Stimulated activated CD4-positive, alpha-beta T cell treated with anti-CD3 and anti-CD28 coated beads, Interleukin-12 subunit alpha, Interleukin-12 subunit beta, amount 100 ng/mL, for 48 hours (primary cell): Measurements from ENCODE around the gene MIF4GD.
A peak's percentile ranks its signal among the peaks of the same experiment; 100 is the strongest.
"Not testable (repeated sequence)": the region's sequence is repeated elsewhere in the genome, so short reads cannot be mapped to it uniquely, and the experiment has no call there.

Experiments
- DNase-seq, 3 donors: peaks; one replicate each; pipeline ENCODE4 v3.0.0-alpha.2; 2020; ENCODE audit warnings: low read depth in 2 of 3, low spot score in 1 of 3

Gene MIF4GD

DNA sequence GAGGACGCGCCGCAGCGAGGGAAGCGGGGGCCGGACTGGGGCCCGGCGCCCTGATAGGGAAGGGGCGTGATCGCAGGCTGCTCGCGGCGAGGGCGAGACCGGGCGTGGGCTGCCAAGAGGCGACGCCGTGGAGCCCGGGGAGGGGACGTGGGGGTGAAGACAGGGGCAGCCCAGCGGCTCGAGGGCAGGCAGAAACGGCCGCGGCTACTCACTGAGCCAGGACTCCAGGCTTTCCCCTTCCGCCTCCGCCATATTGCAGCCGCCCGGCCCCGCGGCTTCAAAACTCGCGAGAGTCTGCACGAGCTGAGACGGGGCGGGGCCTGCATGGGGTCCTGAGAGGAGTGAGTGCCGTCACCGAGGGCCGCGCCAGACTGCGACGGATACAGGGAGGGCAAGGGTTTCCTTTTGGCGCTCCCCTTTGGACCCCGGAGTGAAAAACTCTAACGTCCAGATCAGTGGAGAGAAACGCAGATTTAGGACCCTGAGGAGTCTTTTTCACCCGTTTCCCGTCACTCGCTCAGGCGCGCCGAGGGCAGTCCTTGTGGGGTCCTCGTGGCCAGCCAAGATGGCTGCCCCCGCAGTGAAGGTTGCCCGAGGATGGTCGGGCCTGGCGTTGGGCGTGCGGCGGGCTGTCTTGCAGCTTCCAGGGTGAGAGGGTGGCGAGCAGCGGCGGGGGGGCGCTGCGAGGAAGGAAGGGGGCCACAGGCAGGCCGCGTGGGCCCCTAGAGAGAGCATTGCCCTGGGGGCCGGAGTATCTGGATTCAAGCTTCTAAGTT lies 9.5 kb downstream of the MIF4GD start, which contains the start of the genes GGA3 and MRPS7:
Gene GGA3, minus strand, starts transcription at position 271 of the 776 bp plus-strand sequence. Its CDS starts 19 bp downstream, at position 252.
Gene MRPS7, plus strand, starts transcription at position 544 of the 776 bp plus-strand sequence. Its CDS starts 22 bp downstream, at position 566.
- peak; percentile 90 to 94 (median 94) for DNase-seq

DNA sequence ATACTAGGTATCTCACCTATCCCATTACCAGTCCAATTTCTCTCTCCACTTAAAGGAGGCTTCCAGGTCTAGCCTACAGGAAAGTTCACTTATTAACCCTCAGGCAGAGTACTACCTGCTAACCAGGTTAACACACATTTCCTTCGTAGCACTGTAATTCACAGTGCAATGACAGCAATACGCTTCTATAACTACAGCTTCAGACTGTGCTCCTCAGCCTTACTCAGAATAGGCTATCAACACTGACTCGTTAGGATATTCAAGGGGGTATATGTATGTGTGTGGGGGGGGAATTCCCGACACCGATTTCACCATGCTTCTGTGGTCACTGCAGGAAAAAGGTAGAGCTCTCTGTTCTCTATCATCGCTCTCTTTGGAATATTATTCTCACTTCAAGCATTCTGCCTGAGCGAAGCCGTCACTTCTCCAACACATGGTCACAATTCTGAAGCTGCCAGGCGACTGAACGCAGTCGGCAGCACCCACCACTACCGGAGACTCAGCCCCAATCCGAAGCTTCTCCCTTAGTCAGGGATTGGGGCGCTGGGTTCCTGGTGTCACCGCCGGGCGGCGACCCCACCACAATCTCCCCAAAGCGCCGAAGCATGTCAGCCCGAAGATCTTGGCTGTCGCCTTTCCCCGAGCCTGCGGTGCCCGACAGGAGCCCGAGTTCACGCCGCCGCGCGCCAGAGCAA lies 10.2 kb downstream of the MIF4GD start:
- DNase-seq, result peak in 1 of 3 donors; percentile 28

- DNase-seq, result not testable (repeated sequence)
These were observed 13.8 kb downstream of the MIF4GD start for GRCh38 chr17:75257228-75257627.

GRCh38 chr17:75255954-75256698 lies 14.9 kb downstream of the MIF4GD start:
- DNase-seq, result not testable (repeated sequence)

DNA sequence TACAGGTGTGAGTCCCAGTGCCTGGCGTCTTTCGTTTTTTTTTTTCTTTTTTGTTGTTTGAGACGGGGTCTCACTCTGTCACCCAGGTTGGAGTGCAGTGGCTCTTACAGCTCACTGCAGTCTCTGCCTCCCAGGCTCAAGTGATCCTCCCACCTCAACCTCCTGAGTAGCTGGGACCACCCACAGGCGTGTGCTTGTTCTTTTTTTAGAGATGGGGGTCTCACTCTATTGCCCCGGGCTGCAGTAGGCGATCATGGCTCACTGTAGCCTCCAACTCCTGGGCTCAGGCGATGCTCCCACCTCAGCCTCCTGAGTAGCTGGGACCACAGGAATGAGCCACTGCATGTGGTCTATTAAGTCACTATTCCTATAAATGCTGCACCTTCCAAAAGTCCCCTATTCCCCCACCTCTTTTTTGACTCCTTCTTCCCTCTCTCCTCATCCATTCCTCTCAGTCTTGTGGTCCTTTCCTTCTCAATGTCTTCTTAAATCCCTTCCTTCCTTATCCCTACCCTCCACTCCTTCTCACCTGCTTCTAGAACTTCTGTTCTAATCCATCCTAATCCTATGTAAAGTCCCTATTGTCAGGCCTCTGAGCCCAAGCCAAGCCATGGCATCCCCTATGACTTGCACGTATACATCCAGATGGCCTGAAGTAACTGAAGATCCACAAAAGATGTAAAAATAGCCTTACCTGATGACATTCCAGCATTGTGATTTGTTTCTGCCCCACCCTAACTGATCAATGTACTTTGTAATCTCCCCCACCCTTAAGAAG lies 18.8 kb downstream of the MIF4GD start:
- DNase-seq, result no peak

DNA sequence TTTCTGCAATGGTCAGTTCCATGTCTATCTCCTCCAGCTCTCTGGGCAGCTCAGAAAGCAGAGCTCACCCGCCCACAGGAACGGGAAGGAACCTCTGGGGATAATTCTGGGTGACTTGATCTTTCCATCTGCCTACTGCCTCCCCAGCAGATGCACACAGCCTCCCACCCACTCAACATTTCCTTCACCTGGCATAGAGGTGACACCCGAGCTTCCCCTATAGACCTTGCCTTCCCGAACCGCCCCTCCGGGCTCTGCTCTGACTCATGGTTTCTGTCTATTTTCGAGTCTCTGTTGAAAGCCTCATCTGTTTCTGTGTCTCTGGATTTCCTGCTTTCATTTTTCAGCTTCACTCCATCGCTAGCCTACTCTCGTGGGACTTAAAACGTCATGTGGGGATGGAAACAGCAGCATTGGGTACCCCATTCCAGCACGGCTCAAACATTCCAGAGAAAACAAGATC lies 21.0 kb downstream of the MIF4GD start:
- DNase-seq, result peak; percentile 81 to 82 (median 81)

DNA sequence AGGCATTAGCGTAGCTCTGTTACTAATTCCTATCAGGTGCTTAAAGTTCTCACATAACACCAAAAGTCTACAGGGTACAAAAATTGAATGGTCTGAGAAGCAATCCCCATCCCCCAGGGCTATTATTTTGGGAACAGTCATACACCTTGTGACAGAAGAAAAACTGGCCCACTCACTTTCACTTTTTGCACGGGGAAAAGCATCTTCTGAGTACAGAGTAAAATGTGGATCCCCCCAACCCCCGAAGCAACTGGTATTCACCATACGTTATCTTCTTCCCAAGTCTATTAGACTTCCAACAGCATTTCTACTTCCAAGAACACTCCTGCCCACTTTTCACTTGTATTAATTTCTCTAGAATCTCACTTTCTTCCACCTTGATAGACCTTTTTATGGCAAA lies 21.5 kb downstream of the MIF4GD start:
- DNase-seq, result no peak

GRCh38 chr17:75246404-75246803 lies 24.6 kb downstream of the MIF4GD start:
- no peak for DNase-seq

DNA sequence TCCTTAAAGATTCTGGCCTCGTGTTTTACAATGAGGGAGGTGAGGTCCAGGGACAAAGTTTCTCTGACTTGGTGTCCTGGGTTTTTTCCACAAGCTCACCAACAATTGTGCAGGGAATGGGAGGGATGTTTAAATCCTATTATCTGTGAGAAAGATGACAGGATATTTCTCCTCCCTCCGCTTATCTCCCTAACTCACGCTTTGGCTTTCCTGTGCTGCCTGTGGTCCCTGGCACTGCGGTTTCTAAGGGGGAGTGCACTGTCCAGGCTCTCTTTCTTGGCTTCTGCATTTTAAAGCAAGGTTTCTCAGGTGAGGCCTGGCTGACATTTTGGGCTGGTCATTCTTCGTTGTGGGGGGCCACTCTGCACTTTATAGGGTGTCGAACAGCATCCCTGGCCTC lies 26.0 kb downstream of the MIF4GD start:
- DNase-seq, result no peak

DNA sequence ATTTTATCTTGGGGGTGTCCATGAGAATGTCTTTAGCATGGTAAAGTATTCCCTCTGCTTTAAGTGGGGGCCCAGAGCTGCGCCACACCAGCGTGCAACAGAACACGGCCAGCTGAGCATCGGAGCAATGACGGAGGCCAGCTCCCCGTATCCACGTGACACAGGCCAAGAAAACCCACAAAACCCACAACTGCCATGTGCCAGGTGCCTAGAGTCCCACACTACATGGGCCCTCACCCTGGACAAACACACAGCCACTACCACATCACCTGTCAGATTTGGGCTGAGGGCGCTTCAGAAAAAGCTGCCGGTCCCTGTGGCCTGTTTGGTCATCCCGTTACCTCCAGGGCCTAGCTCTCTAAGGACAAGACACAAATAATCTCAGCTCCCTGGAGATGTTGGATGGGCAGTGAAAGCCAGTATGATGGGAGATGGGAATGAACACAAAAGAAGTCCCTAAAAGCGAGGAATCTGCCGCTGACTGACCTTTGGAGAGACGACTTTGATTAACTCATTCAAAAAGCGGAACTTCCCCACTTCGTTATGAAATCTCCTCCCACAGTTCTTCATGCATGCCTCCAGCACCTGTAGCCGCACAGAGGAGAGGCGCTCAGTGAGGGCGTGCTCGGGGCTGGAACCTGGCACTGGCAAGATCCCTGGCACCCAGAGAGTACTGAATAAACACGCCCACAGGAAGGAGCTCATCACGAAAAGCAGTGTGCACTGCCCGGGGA lies 26.7 kb downstream of the MIF4GD start:
- DNase-seq, result no peak

DNA sequence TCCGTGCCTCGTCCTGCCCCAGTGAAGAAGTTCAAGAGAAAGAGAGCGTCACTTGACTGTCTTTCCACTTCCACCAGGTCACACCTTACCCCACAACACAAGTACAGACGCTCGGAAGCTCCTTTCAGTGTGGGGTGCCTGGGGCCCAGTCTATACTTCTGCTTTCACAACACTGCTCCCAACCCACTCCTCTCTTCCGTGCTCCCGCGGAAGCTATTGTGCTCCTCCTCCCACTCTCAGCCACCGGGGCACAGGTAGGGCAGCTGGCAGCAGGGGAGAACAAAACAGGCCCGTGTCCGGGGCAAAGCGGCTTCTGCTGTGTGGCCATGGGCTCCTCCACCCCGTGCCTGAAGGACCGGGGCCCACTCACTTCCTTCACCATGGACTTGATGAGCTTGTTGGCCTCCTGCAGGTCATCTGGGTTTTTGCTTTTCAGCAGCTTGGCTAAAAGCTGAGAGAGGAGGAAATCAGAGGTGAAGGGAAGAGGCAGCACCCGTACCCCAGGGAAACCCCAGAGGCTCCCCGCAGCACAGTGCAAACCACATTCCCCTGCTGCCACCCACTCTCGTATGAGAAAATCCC lies 28.5 kb downstream of the MIF4GD start:
- DNase-seq, result peak in 1 of 3 donors; percentile 17

DNA sequence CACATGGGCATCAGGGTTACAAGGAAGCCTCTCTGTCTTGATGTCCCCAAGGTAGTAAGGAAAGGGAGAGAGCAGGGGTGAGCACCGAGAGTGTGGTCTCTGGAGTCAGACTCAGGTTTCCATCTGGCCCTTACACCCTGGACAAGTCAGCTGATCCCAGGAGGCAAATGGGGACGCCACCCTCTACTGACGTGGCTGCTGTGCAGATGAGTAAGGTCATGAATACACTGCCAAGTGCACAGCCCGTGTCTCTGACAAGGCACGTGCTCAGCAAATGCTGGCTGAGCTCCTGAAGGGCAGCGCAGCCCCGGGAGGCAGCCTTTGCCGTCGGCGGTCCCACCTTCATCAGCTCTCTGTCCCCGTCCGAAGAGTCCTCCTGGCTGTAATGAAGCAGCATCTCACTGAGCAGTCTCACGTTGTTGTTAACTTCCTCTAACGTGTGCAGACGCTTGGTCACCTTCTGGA lies 29.0 kb downstream of the MIF4GD start:
- DNase-seq, result no peak

GRCh38 chr17:75241502-75241901 lies 29.5 kb downstream of the MIF4GD start:
- no peak for DNase-seq

GRCh38 chr17:75241143-75241430 lies 29.9 kb downstream of the MIF4GD start:
- DNase-seq, result no peak

GRCh38 chr17:75240394-75241142 lies 30.5 kb downstream of the MIF4GD start:
- peak in 1 of 3 donors; percentile 37 for DNase-seq

DNA sequence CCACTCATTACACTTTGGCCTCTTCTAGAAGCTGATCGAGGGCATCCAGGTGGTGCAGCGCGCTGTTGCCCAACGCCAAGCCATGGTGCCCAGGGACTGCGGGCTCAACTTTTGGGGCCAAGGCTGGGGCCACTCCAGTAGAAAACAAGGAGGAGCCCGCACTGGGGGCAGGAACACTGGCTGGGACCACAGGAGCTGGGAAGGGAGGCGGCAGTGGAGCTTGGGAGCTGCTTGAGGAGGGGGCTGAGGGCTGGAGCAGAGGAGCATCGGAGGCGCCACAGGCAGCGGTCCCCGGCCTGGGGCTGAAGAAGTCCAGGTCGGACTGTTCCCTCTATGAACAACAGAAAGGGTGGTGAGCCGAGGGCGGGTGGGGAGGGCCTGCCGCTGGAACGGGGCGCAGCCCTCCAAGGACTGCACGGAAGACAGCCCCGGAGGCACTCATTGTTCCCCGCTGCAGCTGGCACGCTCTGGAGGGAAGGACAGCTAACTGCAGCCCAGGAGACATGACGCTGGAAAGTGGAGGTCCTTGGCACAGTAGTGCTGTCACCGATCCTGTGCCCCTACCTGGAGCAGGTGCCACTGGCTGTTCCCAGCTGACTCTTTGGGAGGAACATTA lies 31.1 kb downstream of the MIF4GD start:
- no peak for DNase-seq

DNA sequence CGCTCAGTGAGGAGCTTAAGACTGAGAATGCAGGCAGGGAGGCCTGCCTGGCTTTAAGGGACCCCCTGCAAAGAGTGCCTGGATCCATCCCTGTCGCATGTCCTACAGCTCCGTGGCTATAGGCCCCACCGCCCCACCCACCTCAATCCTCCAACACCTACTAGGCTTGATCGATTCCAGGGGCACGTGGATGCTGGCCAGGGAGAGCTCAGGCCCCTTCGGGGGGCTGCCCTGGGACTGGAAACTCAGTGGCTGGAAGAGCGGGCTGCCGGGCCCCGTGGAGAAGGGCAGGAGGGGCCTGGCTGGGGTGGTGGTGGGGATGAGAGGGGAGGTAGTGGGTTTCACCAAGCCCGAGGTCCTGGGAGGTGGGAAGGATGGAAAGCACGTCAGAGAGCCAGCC lies 31.8 kb downstream of the MIF4GD start:
- no peak for DNase-seq

DNA sequence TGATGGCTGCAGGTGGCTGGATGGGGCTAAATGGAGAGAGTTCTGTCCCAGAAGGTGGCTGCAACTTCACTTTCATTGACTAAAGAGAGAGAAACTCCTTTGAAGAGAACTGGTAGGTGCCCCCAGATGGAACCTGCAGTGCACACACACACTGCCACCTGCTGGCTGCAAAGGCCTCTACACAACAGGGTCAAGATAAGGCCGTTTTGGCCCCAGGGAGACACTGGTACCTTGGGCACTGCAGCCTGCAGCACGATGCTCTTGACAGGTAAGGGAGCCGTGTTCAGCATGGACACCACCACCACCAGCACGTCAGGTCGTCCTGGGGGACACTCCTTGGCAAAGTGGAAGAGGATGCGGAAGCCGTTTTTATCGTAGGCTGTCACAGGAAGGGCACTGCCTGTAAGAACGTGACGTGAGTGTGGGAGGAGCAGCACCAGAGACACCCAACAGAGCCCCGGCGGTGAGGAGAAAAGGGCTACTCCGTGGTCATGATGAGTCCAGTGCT lies 32.3 kb downstream of the MIF4GD start:
- peak in 2 of 3 donors; percentile 41 to 43 for DNase-seq
